ENCODE data around the gene TNIK. TPM values are rescaled to one million over a fixed set of nuclear protein-coding genes. Genes with fewer than 3 reads are reported as not detected.
A peak's percentile ranks its signal among the peaks of the same experiment; 100 is the strongest.

The TNIK gene
- total RNA-seq, 1 experiment from 2014 or later = 7.0 TPM

GRCh38 chr3:171193693-171194092 lies 266.5 kb downstream of the TNIK start:
- intact Hi-C loops (cut with micrococcal nuclease) = loop anchor here (5.0 kb wide), 2 partner anchors 69 to 159 kb away; no protein-coding TSS in a partner anchor
- peaks cover 4% of the 10 kb centered on the region for H3F3A ChIP-seq (ENCODE audit: low read length, unreplicated experiment)
- H3K4me1 ChIP-seq (ENCODE audit: insufficient read depth, low read length) = peaks cover 53% of the 10 kb centered on the region
- H3K9me3 ChIP-seq (ENCODE audit: low read length) = no peaks in the 10 kb centered on the region
- DNase-seq = peak; percentile 66
- no peak overlapping the region for H3K4me3 ChIP-seq (ENCODE audit: low read length)
- H3K79me2 ChIP-seq (ENCODE audit: low read length) = no peaks in the 10 kb centered on the region
- ATAC-seq = no peak
- no peak overlapping the region for H3K9ac ChIP-seq (ENCODE audit: low read length)
- H3K9me2 ChIP-seq (replicated peaks; ENCODE audit: low read length) = no peaks in the 10 kb centered on the region
- no peaks in the 10 kb centered on the region for H3K27me3 ChIP-seq (ENCODE audit: low read length)
- TF ChIP-seq EZH2 (IDR thresholded peaks at IDR 0.05; ENCODE audit: low read length, unreplicated experiment) = no peak
- no peak for TF ChIP-seq EZH2phosphoT487 (IDR thresholded peaks at IDR 0.05; ENCODE audit: borderline replicate concordance, low read length)
- TF ChIP-seq, protein P1, sequence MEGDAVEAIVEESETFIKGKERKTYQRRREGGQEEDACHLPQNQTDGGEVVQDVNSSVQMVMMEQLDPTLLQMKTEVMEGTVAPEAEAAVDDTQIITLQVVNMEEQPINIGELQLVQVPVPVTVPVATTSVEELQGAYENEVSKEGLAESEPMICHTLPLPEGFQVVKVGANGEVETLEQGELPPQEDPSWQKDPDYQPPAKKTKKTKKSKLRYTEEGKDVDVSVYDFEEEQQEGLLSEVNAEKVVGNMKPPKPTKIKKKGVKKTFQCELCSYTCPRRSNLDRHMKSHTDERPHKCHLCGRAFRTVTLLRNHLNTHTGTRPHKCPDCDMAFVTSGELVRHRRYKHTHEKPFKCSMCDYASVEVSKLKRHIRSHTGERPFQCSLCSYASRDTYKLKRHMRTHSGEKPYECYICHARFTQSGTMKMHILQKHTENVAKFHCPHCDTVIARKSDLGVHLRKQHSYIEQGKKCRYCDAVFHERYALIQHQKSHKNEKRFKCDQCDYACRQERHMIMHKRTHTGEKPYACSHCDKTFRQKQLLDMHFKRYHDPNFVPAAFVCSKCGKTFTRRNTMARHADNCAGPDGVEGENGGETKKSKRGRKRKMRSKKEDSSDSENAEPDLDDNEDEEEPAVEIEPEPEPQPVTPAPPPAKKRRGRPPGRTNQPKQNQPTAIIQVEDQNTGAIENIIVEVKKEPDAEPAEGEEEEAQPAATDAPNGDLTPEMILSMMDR (conservative IDR thresholded peaks at IDR 0.05; ENCODE audit: low read depth, low read length) = no peak
- H2AFZ ChIP-seq (ENCODE audit: low read length) = no peak overlapping the region
- no peaks in the 10 kb centered on the region for H4K20me1 ChIP-seq (ENCODE audit: low read length)
- no peaks in the 10 kb centered on the region for H3K36me3 ChIP-seq (ENCODE audit: low read depth, low read length)
- H3K27ac ChIP-seq (ENCODE audit: low read length) = peak overlapping the region; percentile 51
- no TSS peak for BruUV-seq (replicated peaks)
- ChIA-PET CTCF (interaction anchor here (0.7 kb wide), 1 partner anchor 143 kb away, joined by 3 read pairs; no protein-coding TSS in a partner anchor), POLR2A (ENCODE audit: unreplicated experiment) (no interaction called here)
- H3K4me2 ChIP-seq (ENCODE audit: low read length) = peak overlapping the region; percentile 5

DNA sequence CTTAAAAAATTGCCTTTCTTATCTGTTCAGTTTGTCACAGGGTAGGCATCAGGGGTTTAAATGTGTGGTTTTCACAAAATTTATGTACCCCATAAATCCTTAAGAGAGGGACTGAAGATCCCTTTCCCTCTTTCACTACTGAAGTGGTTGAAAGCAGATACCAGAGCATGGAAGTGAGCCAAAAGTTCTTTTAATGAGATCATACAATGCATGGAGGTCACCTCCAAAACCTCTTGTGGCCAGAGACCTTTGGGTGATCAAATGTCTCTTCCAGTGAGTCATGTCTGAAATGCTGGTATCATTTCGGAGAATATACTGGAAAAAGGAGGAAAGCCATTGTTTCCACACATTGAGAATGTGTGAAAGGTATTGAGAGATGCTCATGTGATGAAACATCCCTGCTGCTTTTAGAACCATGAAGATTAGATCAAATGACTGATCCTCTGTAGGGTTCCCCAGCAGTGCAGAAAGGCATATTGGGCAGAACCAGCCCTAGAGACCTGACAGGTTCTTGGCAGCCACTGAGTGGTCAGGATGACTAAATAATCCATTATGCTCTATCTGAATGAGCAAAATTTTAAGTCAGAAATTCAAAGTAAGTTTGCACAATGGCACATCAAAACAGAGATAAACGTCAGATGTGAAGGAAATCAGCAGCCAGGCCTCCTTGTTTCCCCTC lies 267.9 kb downstream of the TNIK start:
- H3K4me2 ChIP-seq (ENCODE audit: low read length) = peak overlapping the region; percentile 28
- ATAC-seq (peak; percentile 65), DNase-seq (peak; percentile 87)
- no peaks in the 10 kb centered on the region for H3K27me3 ChIP-seq (ENCODE audit: low read length)
- H3K4me1 ChIP-seq (ENCODE audit: insufficient read depth, low read length) = peaks cover 45% of the 10 kb centered on the region
- H3K27ac ChIP-seq (ENCODE audit: low read length) = peak overlapping the region; percentile 51
- ChIA-PET CTCF (no interaction called here), POLR2A (ENCODE audit: unreplicated experiment) (no interaction called here)
- BruUV-seq (replicated peaks) = no TSS peak
- intact Hi-C loops (cut with micrococcal nuclease) = loop anchor here (5.0 kb wide), 2 partner anchors 70 to 160 kb away; no protein-coding TSS in a partner anchor
- H3F3A ChIP-seq (ENCODE audit: low read length, unreplicated experiment) = no peaks in the 10 kb centered on the region
- H3K9me2 ChIP-seq (replicated peaks; ENCODE audit: low read length) = no peaks in the 10 kb centered on the region
- H3K36me3 ChIP-seq (ENCODE audit: low read depth, low read length) = no peaks in the 10 kb centered on the region
- no peaks in the 10 kb centered on the region for H3K9me3 ChIP-seq (ENCODE audit: low read length)
- TF ChIP-seq, protein P1 (conservative IDR thresholded peaks at IDR 0.05; ENCODE audit: low read depth, low read length) = no peak
- no peak for TF ChIP-seq EZH2 (IDR thresholded peaks at IDR 0.05; ENCODE audit: low read length, unreplicated experiment)
- no peak for TF ChIP-seq EZH2phosphoT487 (IDR thresholded peaks at IDR 0.05; ENCODE audit: borderline replicate concordance, low read length)
- H4K20me1 ChIP-seq (ENCODE audit: low read length) = no peaks in the 10 kb centered on the region
- H2AFZ ChIP-seq (ENCODE audit: low read length) = no peak overlapping the region
- no peak overlapping the region for H3K9ac ChIP-seq (ENCODE audit: low read length)
- no peak overlapping the region for H3K4me3 ChIP-seq (ENCODE audit: low read length)
- H3K79me2 ChIP-seq (ENCODE audit: low read length) = no peaks in the 10 kb centered on the region

DNA sequence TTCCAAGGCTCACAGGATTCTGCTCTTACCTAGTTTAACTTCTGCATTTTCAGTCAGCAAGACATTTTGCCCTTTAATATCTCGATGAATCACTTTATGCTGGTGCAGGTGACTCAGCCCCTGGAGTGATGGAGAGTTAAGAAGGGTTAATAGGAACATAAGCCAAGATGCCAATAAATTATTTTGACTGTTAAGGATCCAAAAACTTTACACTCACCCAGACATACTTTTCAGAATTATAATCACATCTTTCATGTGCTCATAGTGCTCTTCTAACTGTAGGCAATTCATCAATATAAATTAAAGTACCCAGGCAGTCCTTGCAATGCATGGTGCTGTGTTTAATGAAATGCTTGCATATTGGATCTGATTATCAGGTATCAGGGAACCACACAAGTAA lies 269.5 kb downstream of the TNIK start:
- Histone ChIP-seq H4K20me1 (ENCODE audit: low read length) (no peaks in the 10 kb centered on the region), H3K9me2 (replicated peaks; ENCODE audit: low read length) (no peaks in the 10 kb centered on the region), H3K27me3 (ENCODE audit: low read length) (no peaks in the 10 kb centered on the region), H3K27ac (ENCODE audit: low read length) (peak overlapping the region; percentile 29), H3K9me3 (ENCODE audit: low read length) (no peaks in the 10 kb centered on the region), H3K79me2 (ENCODE audit: low read length) (no peaks in the 10 kb centered on the region), H3K4me1 (ENCODE audit: insufficient read depth, low read length) (peaks cover 40% of the 10 kb centered on the region), H3K36me3 (ENCODE audit: low read depth, low read length) (no peaks in the 10 kb centered on the region), H3K4me2 (ENCODE audit: low read length) (peak overlapping the region; percentile 38), H3F3A (ENCODE audit: low read length, unreplicated experiment) (no peaks in the 10 kb centered on the region), H3K9ac (ENCODE audit: low read length) (no peak overlapping the region), H3K4me3 (ENCODE audit: low read length) (no peak overlapping the region), H2AFZ (ENCODE audit: low read length) (no peak overlapping the region)
- ATAC-seq = peak; percentile 69
- ChIA-PET CTCF (no interaction called here), POLR2A (ENCODE audit: unreplicated experiment) (no interaction called here)
- BruUV-seq (replicated peaks) = no TSS peak
- intact Hi-C loops (cut with micrococcal nuclease) = loop anchor here (5.0 kb wide), 2 partner anchors 72 to 162 kb away; no protein-coding TSS in a partner anchor
- peak; percentile 82 for DNase-seq
- TF ChIP-seq, protein P1 (conservative IDR thresholded peaks at IDR 0.05; ENCODE audit: low read depth, low read length) = no peak
- TF ChIP-seq EZH2phosphoT487 (IDR thresholded peaks at IDR 0.05; ENCODE audit: borderline replicate concordance, low read length) (no peak), EZH2 (IDR thresholded peaks at IDR 0.05; ENCODE audit: low read length, unreplicated experiment) (no peak)
